ENCODE results near the gene CTNND2.

DNA sequence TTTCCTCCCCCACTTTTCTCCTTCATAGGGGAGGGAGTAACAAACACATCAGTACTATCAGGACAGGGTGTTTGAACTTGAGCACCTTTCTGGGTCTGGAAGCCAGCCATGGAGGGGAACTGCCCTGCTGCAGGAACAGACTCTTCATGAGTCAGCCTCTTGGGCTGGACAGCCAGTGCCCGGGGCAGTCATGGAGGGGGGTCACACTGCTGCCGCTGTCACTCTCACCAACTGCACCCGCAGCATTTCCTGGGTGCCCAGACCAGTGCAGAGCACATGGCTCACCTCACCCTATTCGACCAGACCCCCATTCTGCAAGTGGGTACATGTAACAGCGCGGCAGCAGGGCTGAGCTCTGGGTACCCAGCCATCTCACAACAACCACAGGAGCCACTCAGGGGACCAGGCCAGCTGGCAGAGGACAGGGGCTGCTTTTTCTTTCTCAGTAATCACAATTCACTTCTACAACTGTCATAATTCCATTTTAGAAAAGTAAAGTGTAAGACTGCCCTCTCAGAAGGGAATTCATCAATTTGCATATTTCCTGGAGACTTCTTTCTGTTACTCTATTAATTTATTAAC lies 118.4 kb downstream of the CTNND2 start:
- TF ChIP-seq POLR2A (IDR thresholded peaks at IDR 0.05) = no peak
- TF ChIP-seq, protein P1, sequence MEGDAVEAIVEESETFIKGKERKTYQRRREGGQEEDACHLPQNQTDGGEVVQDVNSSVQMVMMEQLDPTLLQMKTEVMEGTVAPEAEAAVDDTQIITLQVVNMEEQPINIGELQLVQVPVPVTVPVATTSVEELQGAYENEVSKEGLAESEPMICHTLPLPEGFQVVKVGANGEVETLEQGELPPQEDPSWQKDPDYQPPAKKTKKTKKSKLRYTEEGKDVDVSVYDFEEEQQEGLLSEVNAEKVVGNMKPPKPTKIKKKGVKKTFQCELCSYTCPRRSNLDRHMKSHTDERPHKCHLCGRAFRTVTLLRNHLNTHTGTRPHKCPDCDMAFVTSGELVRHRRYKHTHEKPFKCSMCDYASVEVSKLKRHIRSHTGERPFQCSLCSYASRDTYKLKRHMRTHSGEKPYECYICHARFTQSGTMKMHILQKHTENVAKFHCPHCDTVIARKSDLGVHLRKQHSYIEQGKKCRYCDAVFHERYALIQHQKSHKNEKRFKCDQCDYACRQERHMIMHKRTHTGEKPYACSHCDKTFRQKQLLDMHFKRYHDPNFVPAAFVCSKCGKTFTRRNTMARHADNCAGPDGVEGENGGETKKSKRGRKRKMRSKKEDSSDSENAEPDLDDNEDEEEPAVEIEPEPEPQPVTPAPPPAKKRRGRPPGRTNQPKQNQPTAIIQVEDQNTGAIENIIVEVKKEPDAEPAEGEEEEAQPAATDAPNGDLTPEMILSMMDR (IDR thresholded peaks at IDR 0.05) = no peak
- no peak for TF ChIP-seq POLR2AphosphoS5 (IDR thresholded peaks at IDR 0.05)
